BE2C (cell line): ENCODE data around the gene FOXO3.
A peak's percentile ranks its signal among the peaks of the same experiment; 100 is the strongest.

ENCODE experiments used
- DNase-seq: peaks from one replicate; pipeline ENCODE4 v3.0.0-alpha.2; 2020
- H3K27me3 ChIP-seq: fragments of 250-450 bp; sonication (Bioruptor Pico); 2 replicates; pipeline ENCODE4 v1.5.1; 2020; ENCODE audit warnings: mild to moderate bottlenecking
- H3K36me3 ChIP-seq: fragments of 250-450 bp; sonication (Bioruptor Pico); 2 replicates; pipeline ENCODE4 v1.5.1; 2020; ENCODE audit warnings: mild to moderate bottlenecking
- H3K4me1 ChIP-seq: fragments of 250-450 bp; sonication (Bioruptor Pico); 2 replicates; pipeline ENCODE4 v1.5.1; 2020
- H3K4me3 ChIP-seq: 2 replicates; pipeline ENCODE4 v1.5.1; 2011; ENCODE audit warnings: low read depth, low read length
- H3K9me3 ChIP-seq: fragments of 250-450 bp; sonication (Bioruptor Pico); 2 replicates; pipeline ENCODE4 v1.5.1; 2020
- TF ChIP-seq, protein P1 (sequence below): IDR thresholded peaks from 2 replicates; pipeline ENCODE4 v1.5.1; 2012; ENCODE audit warnings: mild to moderate bottlenecking, low read depth, low read length

Gene FOXO3

DNA sequence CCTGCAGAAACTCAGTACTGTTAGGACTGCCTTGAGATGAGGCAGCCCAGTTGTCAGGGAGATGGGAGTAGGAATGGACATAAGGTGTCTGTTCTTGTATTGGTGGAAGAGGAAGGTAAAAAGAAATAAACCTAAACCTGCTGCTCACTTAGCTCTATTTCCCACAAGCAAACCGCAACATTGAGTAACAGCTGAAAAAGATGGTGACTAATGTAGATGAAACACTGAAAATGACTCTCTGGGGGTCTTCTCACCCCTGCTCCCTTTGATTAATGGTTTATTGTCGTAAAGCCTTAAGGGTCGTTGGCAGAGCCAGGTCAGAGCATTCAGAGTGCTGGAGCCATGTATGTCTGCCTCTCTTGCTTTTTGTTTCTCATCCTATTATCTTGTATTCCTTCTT is 87.5 kb downstream of the FOXO3 start:
- Histone ChIP-seq H3K27me3 (no peaks in the 10 kb centered on the region), H3K4me3 (no peak overlapping the region), H3K9me3 (no peaks in the 10 kb centered on the region), H3K4me1 (peaks cover 27% of the 10 kb centered on the region), H3K36me3 (no peaks in the 10 kb centered on the region)
- TF ChIP-seq, protein P1, sequence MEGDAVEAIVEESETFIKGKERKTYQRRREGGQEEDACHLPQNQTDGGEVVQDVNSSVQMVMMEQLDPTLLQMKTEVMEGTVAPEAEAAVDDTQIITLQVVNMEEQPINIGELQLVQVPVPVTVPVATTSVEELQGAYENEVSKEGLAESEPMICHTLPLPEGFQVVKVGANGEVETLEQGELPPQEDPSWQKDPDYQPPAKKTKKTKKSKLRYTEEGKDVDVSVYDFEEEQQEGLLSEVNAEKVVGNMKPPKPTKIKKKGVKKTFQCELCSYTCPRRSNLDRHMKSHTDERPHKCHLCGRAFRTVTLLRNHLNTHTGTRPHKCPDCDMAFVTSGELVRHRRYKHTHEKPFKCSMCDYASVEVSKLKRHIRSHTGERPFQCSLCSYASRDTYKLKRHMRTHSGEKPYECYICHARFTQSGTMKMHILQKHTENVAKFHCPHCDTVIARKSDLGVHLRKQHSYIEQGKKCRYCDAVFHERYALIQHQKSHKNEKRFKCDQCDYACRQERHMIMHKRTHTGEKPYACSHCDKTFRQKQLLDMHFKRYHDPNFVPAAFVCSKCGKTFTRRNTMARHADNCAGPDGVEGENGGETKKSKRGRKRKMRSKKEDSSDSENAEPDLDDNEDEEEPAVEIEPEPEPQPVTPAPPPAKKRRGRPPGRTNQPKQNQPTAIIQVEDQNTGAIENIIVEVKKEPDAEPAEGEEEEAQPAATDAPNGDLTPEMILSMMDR: no peak
- DNase-seq: no peak

DNA sequence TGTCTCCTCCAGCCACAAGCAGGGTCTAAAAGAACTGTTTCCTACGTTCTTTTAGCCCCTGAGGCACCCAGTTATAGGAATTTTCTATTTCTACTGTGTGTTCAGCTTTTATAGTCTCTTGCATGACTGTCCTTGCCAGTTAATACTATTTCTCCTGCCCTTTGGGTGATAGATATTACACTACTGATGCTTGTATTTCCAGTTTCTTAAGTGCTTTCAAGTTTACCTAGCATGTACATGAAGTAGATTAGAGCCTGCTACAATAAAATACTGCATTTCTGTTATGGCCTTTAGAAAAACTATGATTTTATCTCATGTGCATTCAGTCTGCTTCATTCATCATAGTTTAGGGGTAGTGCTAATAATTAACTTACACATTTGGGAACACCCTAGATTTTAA is 89.6 kb downstream of the FOXO3 start:
- Histone ChIP-seq H3K4me1 (peaks cover 34% of the 10 kb centered on the region), H3K27me3 (no peaks in the 10 kb centered on the region), H3K36me3 (no peaks in the 10 kb centered on the region), H3K9me3 (no peaks in the 10 kb centered on the region), H3K4me3 (no peak overlapping the region)
- TF ChIP-seq, protein P1: no peak
- DNase-seq: no peak

DNA sequence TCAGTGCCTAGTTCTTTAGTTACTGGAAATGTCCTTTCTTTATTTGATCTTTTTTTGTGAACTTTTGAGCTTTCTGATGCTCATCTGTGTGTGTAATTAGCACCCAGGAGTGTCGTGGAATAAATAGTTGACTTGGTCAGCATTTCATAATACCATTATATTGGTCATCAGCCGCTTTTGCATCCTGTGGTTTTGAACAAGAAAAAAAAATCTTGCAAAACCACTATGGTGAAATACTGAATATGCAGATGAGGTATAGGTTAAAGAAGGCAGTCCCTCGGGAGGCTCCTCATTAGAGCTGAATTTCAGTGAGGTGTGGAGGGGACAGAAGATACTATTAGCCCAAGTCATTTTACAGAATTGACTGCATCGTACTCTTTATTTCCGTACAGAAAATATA is 90.1 kb downstream of the FOXO3 start:
- H3K9me3 ChIP-seq: no peaks in the 10 kb centered on the region
- TF ChIP-seq, protein P1: no peak

DNA sequence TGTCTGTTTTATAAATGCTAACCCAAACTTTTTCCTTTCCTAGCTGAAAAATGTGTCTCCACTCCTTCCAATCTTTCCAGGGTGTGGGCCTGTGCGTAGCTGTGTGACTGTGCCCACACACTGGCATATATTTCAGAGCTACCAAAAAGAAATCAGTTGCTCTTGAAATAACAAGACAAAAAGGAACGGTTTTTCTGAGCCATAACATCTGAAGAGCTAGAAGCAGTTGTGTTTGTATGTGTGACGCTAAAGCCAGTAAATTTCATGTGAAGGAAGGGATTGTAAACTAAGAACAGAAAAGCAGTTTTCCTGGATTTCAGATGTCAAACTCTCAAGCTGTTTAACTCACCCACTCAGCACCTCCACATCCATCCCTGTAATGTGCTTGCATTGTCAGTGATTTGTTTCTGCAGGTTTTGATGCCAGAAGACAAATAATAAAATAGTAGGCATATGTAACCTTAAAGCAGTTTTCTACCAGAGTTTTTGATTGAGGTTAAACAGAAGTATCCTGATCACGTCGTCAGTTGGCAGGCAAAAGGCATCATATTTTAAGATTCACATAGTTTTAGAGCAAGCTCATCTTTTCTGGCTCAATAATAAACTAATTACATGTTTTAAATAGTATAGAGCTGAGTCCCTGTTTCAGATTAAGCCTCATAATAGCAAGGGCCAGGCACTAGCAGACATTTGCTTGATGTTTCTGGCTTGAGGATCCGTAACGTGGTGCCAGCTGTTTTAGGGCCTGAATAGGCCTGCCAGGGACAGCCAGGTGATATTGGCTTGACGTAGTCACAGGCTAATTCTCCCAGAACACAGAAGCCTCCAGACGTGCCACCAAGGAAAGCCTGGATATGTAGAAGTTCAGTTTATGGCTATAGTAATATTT is 90.9 kb downstream of the FOXO3 start:
- peak; percentile 69 for DNase-seq
- H3K36me3 ChIP-seq: no peaks in the 10 kb centered on the region
- H3K4me1 ChIP-seq: peaks cover 44% of the 10 kb centered on the region
- H3K27me3 ChIP-seq: no peaks in the 10 kb centered on the region
- H3K9me3 ChIP-seq: no peaks in the 10 kb centered on the region
- TF ChIP-seq, protein P1: no peak
- H3K4me3 ChIP-seq: no peak overlapping the region

More for the DNA sequence above, 90.1 kb downstream of the FOXO3 start:
- Histone ChIP-seq H3K4me3 (no peak overlapping the region), H3K27me3 (no peaks in the 10 kb centered on the region), H3K36me3 (no peaks in the 10 kb centered on the region), H3K4me1 (peaks cover 39% of the 10 kb centered on the region)
- no peak for DNase-seq

DNA sequence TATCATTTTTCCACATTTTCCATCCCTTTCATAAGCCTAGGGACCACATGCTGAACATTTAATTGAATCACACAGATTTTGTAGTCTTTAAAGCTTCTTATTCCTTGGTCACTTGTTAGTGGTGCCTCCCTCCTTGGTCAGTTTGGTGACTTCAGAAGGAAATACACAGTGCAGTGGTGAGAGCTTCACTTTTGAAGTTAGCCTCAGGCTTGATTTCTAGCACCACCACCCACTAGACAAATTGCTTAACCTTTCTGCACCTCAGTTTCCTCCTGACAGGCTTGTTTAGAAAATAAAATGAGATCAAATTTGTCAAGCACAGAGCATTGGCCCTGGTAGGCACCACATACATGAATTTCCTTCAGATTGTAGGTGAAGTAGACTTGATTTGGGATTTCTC is 91.7 kb downstream of the FOXO3 start:
- TF ChIP-seq, protein P1: no peak
- Histone ChIP-seq H3K4me3 (no peak overlapping the region), H3K9me3 (no peaks in the 10 kb centered on the region), H3K36me3 (no peaks in the 10 kb centered on the region), H3K27me3 (no peaks in the 10 kb centered on the region), H3K4me1 (peaks cover 48% of the 10 kb centered on the region)
- no peak for DNase-seq

DNA sequence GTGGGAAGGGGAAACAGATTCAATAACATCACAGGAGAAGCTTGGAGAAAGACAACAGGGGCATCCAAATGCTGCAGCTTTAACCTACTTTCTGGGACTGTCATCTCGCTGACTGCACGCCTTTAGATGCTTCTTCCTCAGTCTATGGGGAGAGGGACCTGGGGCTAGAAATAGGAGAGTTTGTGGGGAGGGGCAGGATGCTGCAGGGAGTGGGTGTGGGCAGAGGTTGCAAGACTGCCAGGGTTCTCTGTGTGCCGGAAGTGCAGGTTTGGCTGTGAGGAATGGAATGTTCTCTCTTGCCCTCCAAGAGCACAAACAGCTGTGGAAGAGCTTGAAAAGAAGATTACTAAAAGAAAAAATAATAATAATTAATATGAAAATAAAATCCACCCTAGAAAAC is 93.2 kb downstream of the FOXO3 start:
- Histone ChIP-seq H3K27me3 (no peaks in the 10 kb centered on the region), H3K36me3 (no peaks in the 10 kb centered on the region), H3K9me3 (no peaks in the 10 kb centered on the region), H3K4me1 (peaks cover 48% of the 10 kb centered on the region), H3K4me3 (no peak overlapping the region)
- no peak for DNase-seq
- TF ChIP-seq, protein P1: no peak
